ENCODE data around the gene KDM5A.
"Not testable (repeated sequence)": the region's sequence is repeated elsewhere in the genome, so short reads cannot be mapped to it uniquely, and the experiment has no call there.

The KDM5A gene

GRCh38 chr12:389142-390096, at the start of gene KDM5A:
Gene KDM5A, minus strand, starts transcription at chr12:389320. Its CDS starts 229 bp downstream, at chr12:389091.
- no peak for DNase-seq

- not testable (repeated sequence) for DNase-seq
These were observed 46.6 kb upstream of the KDM5A start for GRCh38 chr12:435737-436136.

GRCh38 chr12:422526-422925, 33.4 kb upstream of the KDM5A start:
- no peak for DNase-seq

- no peak for DNase-seq
These were observed 29.3 kb upstream of the KDM5A start for GRCh38 chr12:418432-418831.

- DNase-seq = no peak
These were observed 25.7 kb upstream of the KDM5A start for GRCh38 chr12:414859-415258.

- no peak for DNase-seq
These were observed 12.9 kb upstream of the KDM5A start for GRCh38 chr12:402029-402389.

- DNase-seq = no peak
These were observed 12.3 kb upstream of the KDM5A start, which contains the start of gene CCDC77 for GRCh38 chr12:401235-402028. Gene CCDC77, plus strand, starts transcription at chr12:401644. Its CDS starts 7,740 bp downstream, at chr12:409384.

GRCh38 chr12:400828-401227, 11.7 kb upstream of the KDM5A start:
- DNase-seq = no peak

GRCh38 chr12:388541-389141, 479 bp downstream of the KDM5A start:
- no peak for DNase-seq

- no peak for DNase-seq
These were observed 1.1 kb downstream of the KDM5A start for GRCh38 chr12:388012-388411.

GRCh38 chr12:386651-387050, 2.5 kb downstream of the KDM5A start:
- no peak for DNase-seq

- not testable (repeated sequence) for DNase-seq
These were observed 18.2 kb downstream of the KDM5A start for GRCh38 chr12:370739-371485.

- DNase-seq = no peak
These were observed 21.1 kb downstream of the KDM5A start for GRCh38 chr12:367972-368371.

- DNase-seq = no peak
These were observed 22.3 kb downstream of the KDM5A start for GRCh38 chr12:366820-367219.

- no peak for DNase-seq
These were observed 30.0 kb downstream of the KDM5A start for GRCh38 chr12:359091-359490.

GRCh38 chr12:356276-356988, 32.7 kb downstream of the KDM5A start:
- no peak for DNase-seq

- not testable (repeated sequence) for DNase-seq
These were observed 37.9 kb downstream of the KDM5A start for GRCh38 chr12:351197-351596.

- DNase-seq = not testable (repeated sequence)
These were observed 39.5 kb downstream of the KDM5A start for GRCh38 chr12:349625-350024.

GRCh38 chr12:343036-343435, 46.1 kb downstream of the KDM5A start:
- DNase-seq = not testable (repeated sequence)

- DNase-seq = no peak
These were observed 52.1 kb downstream of the KDM5A start for GRCh38 chr12:337039-337438.

GRCh38 chr12:334125-334524, 55.0 kb downstream of the KDM5A start:
- DNase-seq = no peak
